ENCODE measurements around the gene TMSB10. TPM values are rescaled to one million over a fixed set of nuclear protein-coding genes. Genes with fewer than 3 reads are reported as not detected.
"Not testable (repeated sequence)": the region's sequence is repeated elsewhere in the genome, so short reads cannot be mapped to it uniquely, and the experiment has no call there.

Gene TMSB10
- total and polyA plus RNA-seq, 8 donors, result 504 to 5,821 (median 1,971) TPM

DNA sequence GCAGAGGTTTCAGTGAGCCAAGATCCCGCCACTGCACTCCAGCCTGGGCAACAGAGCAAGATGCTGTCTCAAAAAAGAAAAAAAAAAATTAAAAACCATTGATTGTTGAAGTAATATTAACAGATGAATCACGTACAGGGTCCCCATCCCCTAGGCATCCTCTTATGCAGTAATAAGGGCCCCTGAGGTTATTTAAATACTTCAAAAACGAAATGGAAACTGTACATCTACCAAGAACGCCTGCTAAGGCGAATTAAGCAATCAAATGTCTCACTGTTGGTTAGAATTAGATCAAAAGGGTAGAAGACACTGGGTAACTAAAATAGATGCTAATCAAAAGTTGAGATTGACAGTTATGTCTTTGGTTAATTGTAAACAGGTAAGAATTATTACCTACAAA is 32.1 kb upstream of the TMSB10 start:
- intact Hi-C loops (cut with DNase I; ENCODE audit: low total_unique reads), result loop anchor here (10.0 kb wide), 1 partner anchor 379 kb away; no protein-coding TSS in a partner anchor
- Histone ChIP-seq H3K27me3 (peaks cover 0 to 4% (median 0%) of the 10 kb centered on the region in 3 donors), H3K9me3 (no peaks in the 10 kb centered on the region), H3K4me1 (no peaks in the 10 kb centered on the region), H3K27ac (no peak overlapping the region), H3K36me3 (no peaks in the 10 kb centered on the region), H3K4me3 (no peak overlapping the region)
- TF ChIP-seq POLR2A (IDR thresholded peaks at IDR 0.05) (no peak), POLR2AphosphoS5 (IDR thresholded peaks at IDR 0.05) (no peak), EP300 (IDR thresholded peaks at IDR 0.05) (no peak)
- DNase-seq, result no peak
- WGBS, 5 donors, result 86 to 93% (median 89%) methylated on average over 5 of the region's 5 CpGs

DNA sequence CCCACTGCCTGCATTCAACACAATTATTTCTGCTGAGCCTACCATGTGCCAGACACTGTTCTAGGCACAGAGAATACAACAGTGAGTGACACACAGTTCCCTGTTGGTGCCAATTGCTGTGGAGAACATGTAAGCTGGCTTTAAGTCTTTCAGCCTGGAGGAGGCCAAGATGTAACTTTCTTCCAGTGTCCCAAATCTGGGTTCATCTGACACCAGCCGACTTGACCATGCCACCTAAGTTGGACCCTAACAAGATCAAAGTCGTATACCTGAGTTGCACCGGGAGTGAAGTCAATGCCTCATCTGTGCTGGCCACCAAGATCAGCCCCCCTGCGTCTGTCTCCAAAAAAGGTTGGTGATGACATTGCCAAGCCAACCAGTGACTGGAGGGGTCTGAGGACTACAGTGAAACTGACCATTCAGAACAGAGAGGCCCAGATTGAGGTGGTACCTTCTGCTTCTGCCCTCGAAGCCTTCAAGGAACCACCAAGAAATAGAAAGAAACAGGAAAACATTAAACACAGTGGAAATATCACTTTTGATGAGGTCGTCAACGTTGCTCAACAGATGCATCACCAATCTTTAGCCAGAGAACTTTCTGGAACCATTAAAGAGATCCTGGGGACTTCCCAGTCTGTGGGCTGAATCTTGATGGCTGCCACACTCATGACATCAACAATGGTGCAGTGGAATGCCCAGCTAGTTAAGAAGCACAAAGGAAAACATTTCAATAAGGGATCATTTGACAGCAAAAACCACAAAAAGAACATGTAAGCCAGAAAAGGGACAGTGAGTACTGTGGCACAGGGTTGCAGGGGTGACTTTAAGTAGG is 30.9 kb upstream of the TMSB10 start:
- TF ChIP-seq, protein P1, sequence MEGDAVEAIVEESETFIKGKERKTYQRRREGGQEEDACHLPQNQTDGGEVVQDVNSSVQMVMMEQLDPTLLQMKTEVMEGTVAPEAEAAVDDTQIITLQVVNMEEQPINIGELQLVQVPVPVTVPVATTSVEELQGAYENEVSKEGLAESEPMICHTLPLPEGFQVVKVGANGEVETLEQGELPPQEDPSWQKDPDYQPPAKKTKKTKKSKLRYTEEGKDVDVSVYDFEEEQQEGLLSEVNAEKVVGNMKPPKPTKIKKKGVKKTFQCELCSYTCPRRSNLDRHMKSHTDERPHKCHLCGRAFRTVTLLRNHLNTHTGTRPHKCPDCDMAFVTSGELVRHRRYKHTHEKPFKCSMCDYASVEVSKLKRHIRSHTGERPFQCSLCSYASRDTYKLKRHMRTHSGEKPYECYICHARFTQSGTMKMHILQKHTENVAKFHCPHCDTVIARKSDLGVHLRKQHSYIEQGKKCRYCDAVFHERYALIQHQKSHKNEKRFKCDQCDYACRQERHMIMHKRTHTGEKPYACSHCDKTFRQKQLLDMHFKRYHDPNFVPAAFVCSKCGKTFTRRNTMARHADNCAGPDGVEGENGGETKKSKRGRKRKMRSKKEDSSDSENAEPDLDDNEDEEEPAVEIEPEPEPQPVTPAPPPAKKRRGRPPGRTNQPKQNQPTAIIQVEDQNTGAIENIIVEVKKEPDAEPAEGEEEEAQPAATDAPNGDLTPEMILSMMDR (IDR thresholded peaks at IDR 0.05), result no peak
- TF ChIP-seq POLR2A (IDR thresholded peaks at IDR 0.05), result no peak
- TF ChIP-seq EP300 (IDR thresholded peaks at IDR 0.05), result no peak
- Histone ChIP-seq H3K27ac (no peak overlapping the region), H3K4me1 (peaks cover 0 to 4% (median 3%) of the 10 kb centered on the region in 4 donors), H3K36me3 (no peaks in the 10 kb centered on the region), H3K27me3 (peaks cover 0 to 17% (median 0%) of the 10 kb centered on the region in 3 donors), H3K9me3 (no peaks in the 10 kb centered on the region), H3K4me3 (no peak overlapping the region)
- 80 to 97% (median 88%) methylated on average over 7 of the region's 7 CpGs for WGBS, 5 donors
- intact Hi-C loops (cut with DNase I; ENCODE audit: low total_unique reads), result loop anchor here (10.0 kb wide), 1 partner anchor 380 kb away; no protein-coding TSS in a partner anchor
- DNase-seq, result no peak

DNA sequence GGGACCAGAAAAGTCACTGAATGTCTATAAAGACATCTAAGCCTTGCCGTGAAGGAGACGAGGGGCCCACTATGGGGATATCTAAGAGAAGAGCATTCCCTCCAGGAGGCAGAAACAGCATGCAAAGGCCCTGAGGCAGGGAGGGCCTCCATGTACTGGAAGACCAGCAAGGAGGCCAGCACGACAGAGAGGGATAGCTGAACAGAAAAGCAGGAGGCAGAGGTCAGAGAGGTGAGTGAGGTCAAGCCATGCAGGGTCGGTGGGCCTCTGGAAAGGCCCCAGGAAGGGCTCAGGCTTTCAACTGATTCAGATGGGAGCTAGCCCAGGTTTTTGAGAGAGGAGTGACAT is 30.3 kb upstream of the TMSB10 start:
- H3K9me3 ChIP-seq, result no peaks in the 10 kb centered on the region
- H3K27me3 ChIP-seq, result peaks cover 0 to 23% (median 6%) of the 10 kb centered on the region in 3 donors
- no peak overlapping the region for H3K4me3 ChIP-seq
- peaks cover 5 to 10% (median 9%) of the 10 kb centered on the region in 4 donors for H3K4me1 ChIP-seq
- H3K27ac ChIP-seq, result no peak overlapping the region
- WGBS, 5 donors, result 64 to 77% (median 75%) methylated on average over 4 of the region's 4 CpGs
- H3K36me3 ChIP-seq, result no peaks in the 10 kb centered on the region
- TF ChIP-seq, protein P1 (IDR thresholded peaks at IDR 0.05), result no peak
- TF ChIP-seq POLR2A (IDR thresholded peaks at IDR 0.05) (no peak), EP300 (IDR thresholded peaks at IDR 0.05) (no peak), POLR2AphosphoS5 (IDR thresholded peaks at IDR 0.05) (no peak)
- intact Hi-C loops (cut with DNase I; ENCODE audit: low total_unique reads), result loop anchor here (10.0 kb wide), 1 partner anchor 380 kb away; no protein-coding TSS in a partner anchor
- no peak for DNase-seq

DNA sequence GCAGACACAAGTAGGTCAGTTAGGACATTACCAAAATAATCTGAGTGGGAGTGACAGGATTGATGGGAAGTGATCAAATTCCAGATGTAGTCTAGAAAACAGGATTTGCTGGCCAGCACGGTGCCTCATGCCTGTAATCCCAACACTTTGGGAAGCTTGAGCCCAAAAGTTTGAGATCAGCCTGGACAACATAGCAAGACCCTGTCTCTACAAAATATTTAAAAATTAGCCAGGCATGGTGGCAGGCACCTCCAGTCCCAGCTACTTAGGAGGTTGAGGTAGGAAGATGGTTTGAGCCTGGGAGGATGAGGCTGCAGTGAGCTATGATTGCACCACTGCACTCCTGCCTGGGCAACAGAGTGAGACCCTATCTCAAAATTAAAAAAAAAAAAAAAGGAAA is 29.8 kb upstream of the TMSB10 start:
- H3K27ac ChIP-seq, H3K9me3 ChIP-seq, H3K4me3 ChIP-seq, H3K36me3 ChIP-seq, DNase-seq: not testable (repeated sequence)
- intact Hi-C loops (cut with DNase I; ENCODE audit: low total_unique reads), result loop anchor here (10.0 kb wide), 1 partner anchor 381 kb away; no protein-coding TSS in a partner anchor
- H3K4me1 ChIP-seq, result peaks cover 10 to 15% (median 13%) of the 10 kb centered on the region in 4 donors
- H3K27me3 ChIP-seq, result peaks cover 0 to 27% (median 10%) of the 10 kb centered on the region in 3 donors
- WGBS, 5 donors, result 85 to 100% (median 91%) methylated on average over 1 of the region's 1 CpG

DNA sequence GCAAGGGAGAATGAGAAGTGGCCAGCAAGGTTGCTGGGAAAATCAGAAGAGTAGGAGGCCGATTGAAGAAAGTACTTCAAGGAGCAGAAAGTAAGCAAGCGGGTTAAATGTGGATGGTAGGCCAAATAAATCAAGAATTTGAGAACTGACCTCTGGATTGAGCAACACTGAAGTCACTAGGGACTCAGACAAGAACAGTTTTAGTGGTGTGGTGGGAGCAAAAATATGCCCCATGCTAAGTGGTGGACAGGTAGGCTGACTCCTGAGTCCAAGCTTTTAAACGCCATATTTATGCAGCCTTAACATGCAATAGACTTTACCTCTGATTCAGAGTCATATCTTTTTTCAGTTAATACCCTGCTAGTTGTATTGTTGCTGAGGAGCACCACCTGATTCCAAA is 29.1 kb upstream of the TMSB10 start:
- 76 to 95% (median 93%) methylated on average over 3 of the region's 3 CpGs for WGBS, 5 donors
- intact Hi-C loops (cut with DNase I; ENCODE audit: low total_unique reads), result loop anchor here (10.0 kb wide), 1 partner anchor 382 kb away; no protein-coding TSS in a partner anchor
- Histone ChIP-seq H3K27ac (no peak overlapping the region), H3K4me3 (no peak overlapping the region), H3K9me3 (no peaks in the 10 kb centered on the region), H3K36me3 (no peaks in the 10 kb centered on the region), H3K4me1 (peaks cover 17 to 21% (median 21%) of the 10 kb centered on the region in 4 donors), H3K27me3 (peaks cover 0 to 35% (median 17%) of the 10 kb centered on the region in 3 donors)
- no peak for TF ChIP-seq POLR2A (IDR thresholded peaks at IDR 0.05)
- DNase-seq, result no peak

All from stomach (tissue), 9 donors.